Trophoblast cell (in vitro differentiated cells and primary cell): ENCODE measurements around the gene C16orf74.

Experiments used
- DNase-seq, 2 donors: peaks; one replicate each; pipeline ENCODE4 v3.0.0-alpha.2; 2016
- H2AFZ ChIP-seq: 2 replicates; pipeline ENCODE4 v1.6.1; 2013; ENCODE audit warnings: low read length, moderate library complexity, mild to moderate bottlenecking; ENCODE audit not compliant: insufficient read depth, poor library complexity
- H2AK5ac ChIP-seq: 2 replicates; pipeline ENCODE4 v1.6.1; 2013; ENCODE audit warnings: mild to moderate bottlenecking, low read length
- H2BK120ac ChIP-seq: 2 replicates; pipeline ENCODE4 v1.6.1; 2013; ENCODE audit warnings: low read length, mild to moderate bottlenecking, moderate library complexity; ENCODE audit not compliant: insufficient read depth, poor library complexity
- H2BK12ac ChIP-seq: 2 replicates; pipeline ENCODE4 v1.6.1; 2013; ENCODE audit warnings: mild to moderate bottlenecking, low read length, moderate library complexity
- H2BK5ac ChIP-seq: 2 replicates; pipeline ENCODE4 v1.6.1; 2013; ENCODE audit warnings: low read length, low read depth, moderate library complexity, mild to moderate bottlenecking; ENCODE audit not compliant: poor library complexity
- H3K14ac ChIP-seq: 2 replicates; pipeline ENCODE4 v1.6.1; 2013; ENCODE audit warnings: mild to moderate bottlenecking, low read length
- H3K18ac ChIP-seq: 2 replicates; pipeline ENCODE4 v1.6.1; 2013; ENCODE audit warnings: mild to moderate bottlenecking, low read length
- H3K23ac ChIP-seq: 2 replicates; pipeline ENCODE4 v1.6.1; 2013; ENCODE audit warnings: low read length
- H3K27ac ChIP-seq: 2 replicates; pipeline ENCODE4 v1.5.1; 2013; ENCODE audit warnings: low read depth, mild to moderate bottlenecking, inconsistent platforms, low read length, moderate library complexity
- H3K27me3 ChIP-seq: 2 replicates; pipeline ENCODE4 v1.6.1; 2013; ENCODE audit warnings: inconsistent platforms, mild to moderate bottlenecking, low read length, moderate library complexity; ENCODE audit not compliant: insufficient read depth
- H3K36me3 ChIP-seq, 2 experiments: 1 replicate in 1 of 2; 2 replicates in 1 of 2; pipeline ENCODE4 v1.6.1; 2013; ENCODE audit warnings: low read length in 2 of 2, mild to moderate bottlenecking in 2 of 2, moderate library complexity in 1 of 2; ENCODE audit not compliant: insufficient read depth in 2 of 2, control insufficient read depth in 1 of 2
- H3K4ac ChIP-seq: 2 replicates; pipeline ENCODE4 v1.6.1; 2013; ENCODE audit warnings: low read depth, mild to moderate bottlenecking, low read length, moderate library complexity
- H3K4me1 ChIP-seq, 2 experiments: 1 replicate in 1 of 2; 2 replicates in 1 of 2; pipeline ENCODE4 v1.6.1; 2013; ENCODE audit warnings: low read length in 2 of 2, mild to moderate bottlenecking in 2 of 2, moderate library complexity in 1 of 2; ENCODE audit not compliant: insufficient read depth in 2 of 2, control insufficient read depth in 1 of 2
- H3K4me2 ChIP-seq: 2 replicates; pipeline ENCODE4 v1.6.1; 2013; ENCODE audit warnings: inconsistent platforms, mild to moderate bottlenecking, low read length, moderate library complexity
- H3K4me3 ChIP-seq: 2 replicates; pipeline ENCODE4 v1.5.1; 2013; ENCODE audit warnings: mild to moderate bottlenecking, low read depth, low read length, inconsistent platforms
- H3K79me1 ChIP-seq: one replicate; pipeline ENCODE4 v1.6.1; 2013; ENCODE audit warnings: low read length
- H3K79me2 ChIP-seq: 2 replicates; pipeline ENCODE4 v1.6.1; 2013; ENCODE audit warnings: low read length, mild to moderate bottlenecking; ENCODE audit not compliant: control insufficient read depth, insufficient read depth, poor library complexity
- H3K9ac ChIP-seq: 2 replicates; pipeline ENCODE4 v1.6.1; 2013; ENCODE audit warnings: mild to moderate bottlenecking, low read length
- H3K9me3 ChIP-seq: 2 replicates; pipeline ENCODE4 v1.6.1; 2013; ENCODE audit warnings: low read depth, mild to moderate bottlenecking, control low read depth, inconsistent platforms, low read length; ENCODE audit not compliant: insufficient read depth
- H4K12ac ChIP-seq: 2 replicates; pipeline ENCODE4 v1.6.1; 2013; ENCODE audit warnings: low read depth, mild to moderate bottlenecking, low read length, moderate library complexity
- H4K8ac ChIP-seq: 2 replicates; pipeline ENCODE4 v1.6.1; 2013; ENCODE audit warnings: low read depth, mild to moderate bottlenecking, low read length, moderate library complexity
- H4K91ac ChIP-seq: one replicate; pipeline ENCODE4 v1.6.1; 2013; ENCODE audit warnings: low read depth, mild to moderate bottlenecking, low read length, moderate library complexity
- WGBS: extraction: QIAGEN DNeasy Blood & Tissue Kit; methylation state at CpG from one replicate; pipeline ENCODE4 v1.1.7; 2013; ENCODE audit warnings: missing lambda C conversion rate; ENCODE audit not compliant: insufficient read length, insufficient coverage; ENCODE audit errors: extremely low coverage; 5-methylcytosine and 5-hydroxymethylcytosine counted together

The C16orf74 gene

DNA sequence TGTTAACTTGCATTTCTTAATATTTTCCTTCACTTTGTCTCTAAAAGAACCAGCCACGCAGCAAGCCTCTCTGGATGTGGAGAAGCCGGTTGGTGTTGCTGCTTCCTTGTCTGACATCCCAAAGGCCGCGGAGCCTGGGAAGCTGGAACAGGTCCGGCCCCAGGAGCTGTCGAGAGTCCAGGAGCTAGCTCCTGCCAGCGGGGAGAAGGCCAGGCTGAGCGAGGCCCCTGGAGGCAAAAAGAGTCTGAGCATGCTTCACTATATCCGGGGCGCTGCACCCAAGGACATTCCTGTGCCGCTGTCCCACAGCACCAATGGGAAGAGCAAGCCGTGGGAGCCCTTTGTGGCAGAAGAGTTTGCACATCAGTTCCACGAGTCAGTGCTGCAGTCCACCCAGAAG is 85.0 kb downstream of the C16orf74 start:
- Histone ChIP-seq H2BK120ac (no peak overlapping the region), H3K27ac (no peak overlapping the region), H2AFZ (no peak overlapping the region), H2BK5ac (no peak overlapping the region), H2AK5ac (no peak overlapping the region), H4K12ac (no peak overlapping the region), H3K18ac (no peak overlapping the region), H4K91ac (no peak overlapping the region), H3K79me1 (no peaks in the 10 kb centered on the region), H3K27me3 (no peaks in the 10 kb centered on the region), H3K79me2 (no peaks in the 10 kb centered on the region), H3K14ac (no peak overlapping the region), H3K9me3 (peaks cover 3% of the 10 kb centered on the region), H3K4me3 (no peak overlapping the region), H3K36me3 (peaks cover 82 to 88% of the 10 kb centered on the region in 2 experiments), H3K4me2 (no peak overlapping the region), H4K8ac (no peak overlapping the region), H3K4ac (no peak overlapping the region), H3K23ac (no peak overlapping the region), H3K4me1 (no peaks in the 10 kb centered on the region), H2BK12ac (no peak overlapping the region), H3K9ac (no peak overlapping the region)
- DNase-seq, result no peak
- no CpG with 5 or more reads among the region's 13 CpGs for WGBS

DNA sequence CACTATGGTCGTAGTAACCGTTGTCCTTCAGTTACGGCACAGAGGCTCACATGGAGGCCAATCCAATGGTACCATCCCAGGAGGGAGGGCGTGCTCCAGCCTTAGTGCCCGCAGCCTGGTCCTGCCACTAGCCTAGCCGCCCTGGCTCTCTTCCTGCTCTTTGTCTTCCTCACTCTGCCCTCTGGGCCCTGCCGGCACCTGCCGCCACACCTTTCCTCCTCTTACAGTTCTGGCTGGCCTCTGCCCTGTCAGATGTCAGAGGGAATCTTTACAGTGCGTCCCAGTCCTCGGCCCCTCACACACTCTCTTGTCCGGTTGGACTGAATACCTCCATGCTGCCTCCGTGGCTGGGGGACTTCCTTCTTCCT is 85.5 kb downstream of the C16orf74 start:
- H2AK5ac ChIP-seq, result no peak overlapping the region
- WGBS, result no CpG with 5 or more reads among the region's 12 CpGs

GRCh38 chr16:85664580-85665372 is 86.1 kb downstream of the C16orf74 start:
- no peak overlapping the region for H3K14ac ChIP-seq
- WGBS, result no CpG with 5 or more reads among the region's 27 CpGs
- no peak overlapping the region for H3K9ac ChIP-seq
- no peak overlapping the region for H3K4me2 ChIP-seq
- peaks cover 87 to 90% of the 10 kb centered on the region in 2 experiments for H3K36me3 ChIP-seq
- no peak for DNase-seq
- H2BK120ac ChIP-seq, result no peak overlapping the region
- no peak overlapping the region for H3K23ac ChIP-seq
- no peak overlapping the region for H4K91ac ChIP-seq
- no peak overlapping the region for H3K27ac ChIP-seq
- H2AFZ ChIP-seq, result no peak overlapping the region
- no peak overlapping the region for H2BK5ac ChIP-seq
- H3K79me1 ChIP-seq, result no peaks in the 10 kb centered on the region
- no peak overlapping the region for H2AK5ac ChIP-seq
- H3K4me3 ChIP-seq, result no peak overlapping the region
- H4K8ac ChIP-seq, result no peak overlapping the region
- no peaks in the 10 kb centered on the region for H3K4me1 ChIP-seq
- H3K4ac ChIP-seq, result no peak overlapping the region
- H2BK12ac ChIP-seq, result no peak overlapping the region
- H3K79me2 ChIP-seq, result no peaks in the 10 kb centered on the region
- no peak overlapping the region for H4K12ac ChIP-seq
- H3K27me3 ChIP-seq, result no peaks in the 10 kb centered on the region
- H3K18ac ChIP-seq, result no peak overlapping the region
- peaks cover 3% of the 10 kb centered on the region for H3K9me3 ChIP-seq

More for the DNA sequence above, 85.5 kb downstream of the C16orf74 start:
- H2AFZ ChIP-seq, result no peak overlapping the region
- H3K18ac ChIP-seq, result no peak overlapping the region
- no peak overlapping the region for H3K9ac ChIP-seq
- no peaks in the 10 kb centered on the region for H3K79me1 ChIP-seq
- no peak for DNase-seq
- no peaks in the 10 kb centered on the region for H3K4me1 ChIP-seq
- H3K4me2 ChIP-seq, result no peak overlapping the region
- H3K79me2 ChIP-seq, result no peaks in the 10 kb centered on the region
- H3K14ac ChIP-seq, result no peak overlapping the region
- H3K4me3 ChIP-seq, result no peak overlapping the region
- H3K4ac ChIP-seq, result no peak overlapping the region
- no peak overlapping the region for H4K8ac ChIP-seq
- no peak overlapping the region for H4K91ac ChIP-seq
- no peak overlapping the region for H3K27ac ChIP-seq
- no peak overlapping the region for H4K12ac ChIP-seq
- H3K36me3 ChIP-seq, result peaks cover 82 to 86% of the 10 kb centered on the region in 2 experiments
- peaks cover 3% of the 10 kb centered on the region for H3K9me3 ChIP-seq
- no peaks in the 10 kb centered on the region for H3K27me3 ChIP-seq
- H2BK5ac ChIP-seq, result no peak overlapping the region
- no peak overlapping the region for H2BK12ac ChIP-seq
- no peak overlapping the region for H2BK120ac ChIP-seq
- H3K23ac ChIP-seq, result no peak overlapping the region

- Histone ChIP-seq H4K8ac (no peak overlapping the region), H3K79me2 (no peaks in the 10 kb centered on the region), H3K18ac (no peak overlapping the region), H3K27me3 (no peaks in the 10 kb centered on the region), H2AFZ (no peak overlapping the region), H3K36me3 (peaks cover 87 to 91% of the 10 kb centered on the region in 2 experiments), H2BK12ac (no peak overlapping the region), H3K23ac (no peak overlapping the region), H3K4ac (no peak overlapping the region), H3K4me2 (no peak overlapping the region), H3K4me1 (no peaks in the 10 kb centered on the region), H2BK5ac (no peak overlapping the region), H3K9me3 (peaks cover 3% of the 10 kb centered on the region), H3K4me3 (no peak overlapping the region), H3K9ac (no peak overlapping the region), H2AK5ac (no peak overlapping the region), H3K27ac (no peak overlapping the region), H3K79me1 (no peaks in the 10 kb centered on the region), H3K14ac (no peak overlapping the region), H4K91ac (no peak overlapping the region), H2BK120ac (no peak overlapping the region), H4K12ac (no peak overlapping the region)
- DNase-seq, result no peak
- no CpG with 5 or more reads among the region's 12 CpGs for WGBS
These were observed 87.0 kb downstream of the C16orf74 start for GRCh38 chr16:85663891-85664321.
